NCI-H2081 (cell line): ENCODE measurements around the gene SHISA7.

Experiments used
- DNase-seq, 2 experiments: peaks; one replicate each; lab custom pipeline; 2025; lab: John Stamatoyannopoulos, UW

Gene SHISA7

GRCh38 chr19:55443045-55443823 lies at the start of gene SHISA7:
TSS of gene SHISA7 (minus strand) at chr19:55443300. CDS start at chr19:55442863, 437 bp downstream.
- no peak for DNase-seq

GRCh38 chr19:55492362-55492944 lies 49.4 kb upstream of the SHISA7 start:
- DNase-seq = peak; percentile 25 to 71

DNA sequence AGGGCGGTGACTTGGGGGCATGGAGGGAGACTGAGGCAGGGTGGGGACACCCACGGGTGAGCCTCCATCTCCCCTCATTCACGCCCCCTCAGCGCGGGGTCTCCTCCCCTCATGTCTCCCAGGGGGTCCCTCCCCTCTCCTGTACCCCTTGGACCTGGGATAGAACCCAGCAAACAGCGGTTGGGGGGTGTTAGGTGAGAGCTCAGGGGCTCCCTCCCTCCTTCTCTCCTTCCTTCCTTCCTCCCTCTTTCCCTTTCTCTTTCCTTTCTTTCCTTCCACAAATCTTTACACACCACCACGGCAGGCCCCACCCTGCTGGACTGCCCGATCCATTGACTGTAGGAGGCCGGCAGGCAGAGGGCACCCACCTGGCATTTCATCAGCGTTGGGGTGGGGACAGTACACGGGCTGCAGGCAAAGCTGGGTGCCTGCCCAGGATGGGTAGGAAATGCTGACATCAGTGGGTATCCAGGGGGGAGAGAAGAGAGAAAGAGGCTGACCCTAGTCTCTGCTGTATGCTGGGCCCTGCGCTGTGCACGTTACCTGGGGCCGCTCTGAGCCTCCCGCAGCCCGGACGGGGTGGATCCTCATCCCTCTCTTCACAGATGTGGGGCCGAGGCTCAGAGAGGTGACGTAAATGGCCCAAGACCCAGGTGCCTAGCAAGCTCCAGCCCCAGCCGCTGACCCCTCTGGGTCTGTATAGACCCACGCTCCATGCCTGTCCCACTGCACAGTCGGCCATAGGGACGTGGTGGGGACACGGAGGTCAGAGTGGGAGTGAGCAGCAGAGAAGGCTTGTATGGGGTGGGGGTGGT lies 48.7 kb upstream of the SHISA7 start:
- DNase-seq = no peak

DNA sequence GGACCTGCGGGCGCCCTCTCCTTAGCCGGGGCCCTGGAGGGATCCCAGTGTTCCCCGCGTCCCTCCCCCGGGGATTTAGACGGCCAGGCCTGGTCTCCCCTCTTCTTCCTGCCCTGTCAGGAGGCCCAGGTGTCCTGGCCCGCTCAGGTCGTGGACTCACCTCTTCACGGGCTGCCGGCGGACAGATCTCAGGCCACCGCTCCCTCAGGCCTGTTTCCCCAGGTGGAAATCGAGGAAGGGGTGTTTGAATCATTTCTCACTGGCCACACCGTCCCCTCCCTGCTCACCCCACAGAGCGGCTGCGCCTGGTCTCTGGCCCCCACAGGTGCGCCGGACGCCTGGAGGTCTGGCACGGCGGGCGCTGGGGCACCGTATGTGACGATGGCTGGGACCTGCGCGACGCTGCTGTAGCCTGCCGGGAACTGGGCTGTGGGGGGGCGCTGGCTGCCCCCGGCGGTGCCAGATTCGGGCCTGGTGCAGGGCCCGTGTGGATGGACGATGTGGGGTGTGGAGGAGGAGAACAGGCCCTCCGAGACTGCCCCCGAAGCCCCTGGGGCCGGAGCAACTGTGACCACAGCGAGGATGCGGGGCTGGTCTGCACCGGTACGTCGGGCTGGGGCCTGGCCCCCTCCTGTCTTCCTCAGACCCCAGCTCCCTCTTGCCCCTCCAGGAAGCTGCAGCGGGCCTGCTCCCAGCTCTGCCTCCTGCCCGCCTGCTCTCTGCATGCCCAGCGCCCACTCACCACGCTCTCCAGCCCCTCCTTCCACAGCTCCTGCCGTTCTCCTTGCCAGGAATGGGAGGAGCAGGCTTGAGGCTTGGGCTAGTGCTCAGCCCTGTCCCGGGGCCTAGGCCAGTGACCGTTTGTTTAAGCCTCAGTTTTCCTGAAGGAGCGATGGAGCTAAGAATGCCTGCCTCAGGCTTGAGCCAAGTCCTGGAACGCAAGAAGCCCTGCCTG lies 47.7 kb upstream of the SHISA7 start:
- DNase-seq = no peak

DNA sequence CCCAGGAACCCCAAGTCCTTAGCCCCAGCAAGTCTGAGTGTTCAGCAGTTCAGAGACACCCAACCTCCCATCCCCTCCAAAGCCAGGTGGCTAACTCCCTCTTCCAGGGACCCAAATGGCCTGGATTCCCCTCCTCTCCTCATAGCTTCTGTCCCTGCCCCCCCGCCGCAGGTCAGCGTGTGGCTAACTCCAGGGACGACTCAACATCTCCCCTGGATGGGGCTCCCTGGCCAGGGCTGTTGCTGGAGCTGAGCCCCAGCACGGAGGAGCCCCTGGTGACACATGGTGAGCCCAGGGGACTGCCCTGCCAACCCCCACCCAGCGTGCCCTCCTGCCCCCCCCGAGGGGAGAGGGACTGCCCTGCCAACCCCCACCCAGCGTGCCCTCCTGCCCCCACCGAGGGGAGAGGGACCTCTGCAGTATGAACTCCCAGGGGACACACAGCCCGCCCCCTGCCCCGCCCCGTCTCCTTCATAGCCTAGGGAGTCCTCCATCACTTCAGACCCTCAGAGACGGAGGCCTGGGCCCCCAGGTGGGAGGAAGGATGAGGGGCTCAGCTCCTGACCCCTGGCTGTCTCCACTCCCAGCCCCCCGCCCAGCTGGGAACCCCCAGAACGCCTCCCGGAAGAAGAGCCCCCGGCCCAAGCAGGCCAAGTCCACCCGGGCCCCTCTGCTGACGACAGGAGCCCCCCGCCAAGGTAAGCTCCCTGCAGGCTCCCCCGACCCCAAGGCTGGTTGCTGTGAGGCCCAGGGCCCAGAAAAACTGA lies 46.8 kb upstream of the SHISA7 start:
- no peak for DNase-seq

DNA sequence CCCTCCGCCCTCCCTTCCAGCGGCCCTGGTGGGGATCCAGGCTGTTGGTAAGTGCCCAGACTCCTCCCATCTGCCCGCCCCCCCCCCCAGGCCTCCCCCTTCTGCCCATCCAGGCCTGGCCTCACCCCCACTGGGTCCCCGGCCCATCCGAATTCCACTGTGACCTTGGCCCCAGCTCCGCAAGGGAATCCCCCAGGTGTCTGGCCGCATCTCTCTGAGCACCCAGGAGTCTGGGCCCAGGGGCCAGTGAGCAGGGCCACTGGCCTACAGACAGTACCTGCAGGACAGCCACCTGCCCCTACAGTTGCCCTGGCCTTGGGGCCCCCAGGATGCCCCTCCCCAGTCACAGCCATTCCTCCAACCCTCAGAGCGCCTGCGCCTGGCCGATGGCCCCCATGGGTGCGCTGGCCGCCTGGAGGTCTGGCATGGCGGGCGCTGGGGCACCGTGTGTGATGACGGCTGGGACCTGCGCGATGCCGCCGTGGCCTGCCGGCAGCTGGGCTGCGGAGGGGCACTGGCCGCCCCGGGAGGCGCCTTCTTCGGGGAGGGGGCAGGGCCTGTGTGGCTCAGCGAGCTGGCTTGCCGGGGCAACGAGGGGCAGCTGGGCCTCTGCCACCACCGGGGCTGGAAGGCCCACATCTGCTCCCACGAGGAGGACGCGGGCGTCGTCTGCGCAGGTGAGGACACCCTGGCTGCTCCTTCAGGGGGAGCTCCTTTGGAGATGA lies 46.0 kb upstream of the SHISA7 start:
- DNase-seq = no peak

DNA sequence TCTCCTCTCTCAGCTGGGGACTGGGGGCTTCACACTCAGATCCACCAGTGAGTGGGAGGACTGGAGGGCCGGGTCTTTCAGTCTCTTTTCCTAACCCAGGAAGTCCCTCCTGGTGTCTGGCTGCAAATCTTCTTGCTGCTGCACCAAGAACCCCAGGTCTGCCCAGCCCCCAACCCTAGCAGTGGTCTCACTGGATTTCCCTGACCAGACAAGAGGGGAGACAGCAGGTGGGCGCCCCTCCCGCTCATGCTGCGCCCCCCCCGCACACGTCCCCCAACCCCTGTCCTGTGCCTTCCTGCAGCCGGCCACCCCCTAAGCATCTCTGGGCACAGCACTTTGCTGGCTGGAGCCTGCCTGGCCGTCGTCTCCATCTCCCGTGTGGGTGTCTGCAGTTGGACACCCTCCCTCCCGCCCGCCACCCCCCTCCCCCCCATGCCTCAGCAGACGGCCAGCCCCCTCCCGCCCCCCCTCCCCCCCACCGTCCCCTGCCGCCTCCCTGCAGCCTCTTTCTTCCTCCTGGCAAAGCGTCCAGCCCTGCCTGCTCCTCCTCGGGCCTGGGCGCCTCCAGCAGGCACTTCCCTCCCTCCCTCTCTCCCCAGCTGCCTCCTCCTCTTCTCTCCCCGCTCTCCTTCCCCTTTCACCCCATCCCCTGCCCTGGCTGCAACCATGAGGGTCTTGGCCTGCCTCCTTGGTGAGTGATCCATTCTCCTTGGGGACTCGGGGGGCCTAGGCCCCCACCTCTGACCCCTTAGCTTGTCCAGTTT lies 45.0 kb upstream of the SHISA7 start, which contains the start of gene SSC5D:
Gene SSC5D (plus strand): TSS at position 513 of the 764 bp plus-strand sequence. CDS start 154 bp downstream, at position 667.
- DNase-seq = no peak

DNA sequence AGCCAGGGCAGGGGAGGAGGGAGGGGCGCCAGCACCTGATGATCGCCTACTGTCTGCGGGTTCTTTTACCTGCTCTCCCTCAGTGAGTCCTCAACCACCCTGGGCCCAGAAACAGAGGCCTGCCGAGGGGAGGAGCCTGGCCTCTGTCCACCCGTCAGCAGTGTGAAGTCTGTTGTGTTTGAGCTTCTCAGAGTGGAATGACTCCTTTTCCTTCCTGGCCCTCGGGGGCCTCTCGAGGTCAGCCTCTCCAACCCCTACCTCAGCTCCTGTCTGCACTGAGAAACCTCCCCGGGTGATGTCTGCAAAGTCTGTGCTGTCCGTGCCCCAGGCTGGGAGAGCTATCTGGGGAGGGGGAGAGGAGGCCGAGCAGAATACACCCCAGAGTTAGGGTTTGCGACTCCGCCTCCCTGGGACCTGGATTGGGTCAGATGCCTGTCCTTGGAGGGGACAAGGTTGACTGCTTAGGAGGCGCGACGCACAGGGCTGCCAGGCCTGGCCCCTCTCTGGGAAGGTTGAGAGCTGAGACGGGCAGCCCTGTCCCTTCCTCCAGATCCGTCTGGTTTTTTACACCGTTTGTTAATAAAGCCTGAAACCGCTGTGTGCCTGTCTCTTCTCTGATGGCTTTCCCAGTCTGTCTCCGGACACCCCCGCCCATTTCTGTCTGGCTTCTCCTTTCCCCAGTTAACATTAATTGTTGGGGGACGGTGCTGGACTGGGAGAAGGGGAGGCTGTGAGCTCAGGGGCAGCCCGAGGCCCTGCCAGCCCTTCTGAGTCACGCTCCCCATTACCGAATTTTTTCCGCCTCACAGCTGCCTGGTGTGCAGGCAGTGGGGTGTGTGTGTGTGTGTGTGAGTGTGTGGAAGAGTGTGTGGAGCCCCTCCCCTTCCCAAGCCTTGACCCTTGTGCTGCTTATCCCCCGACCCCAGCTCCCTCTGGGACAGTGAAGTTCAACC lies 44.1 kb upstream of the SHISA7 start:
- DNase-seq = no peak

DNA sequence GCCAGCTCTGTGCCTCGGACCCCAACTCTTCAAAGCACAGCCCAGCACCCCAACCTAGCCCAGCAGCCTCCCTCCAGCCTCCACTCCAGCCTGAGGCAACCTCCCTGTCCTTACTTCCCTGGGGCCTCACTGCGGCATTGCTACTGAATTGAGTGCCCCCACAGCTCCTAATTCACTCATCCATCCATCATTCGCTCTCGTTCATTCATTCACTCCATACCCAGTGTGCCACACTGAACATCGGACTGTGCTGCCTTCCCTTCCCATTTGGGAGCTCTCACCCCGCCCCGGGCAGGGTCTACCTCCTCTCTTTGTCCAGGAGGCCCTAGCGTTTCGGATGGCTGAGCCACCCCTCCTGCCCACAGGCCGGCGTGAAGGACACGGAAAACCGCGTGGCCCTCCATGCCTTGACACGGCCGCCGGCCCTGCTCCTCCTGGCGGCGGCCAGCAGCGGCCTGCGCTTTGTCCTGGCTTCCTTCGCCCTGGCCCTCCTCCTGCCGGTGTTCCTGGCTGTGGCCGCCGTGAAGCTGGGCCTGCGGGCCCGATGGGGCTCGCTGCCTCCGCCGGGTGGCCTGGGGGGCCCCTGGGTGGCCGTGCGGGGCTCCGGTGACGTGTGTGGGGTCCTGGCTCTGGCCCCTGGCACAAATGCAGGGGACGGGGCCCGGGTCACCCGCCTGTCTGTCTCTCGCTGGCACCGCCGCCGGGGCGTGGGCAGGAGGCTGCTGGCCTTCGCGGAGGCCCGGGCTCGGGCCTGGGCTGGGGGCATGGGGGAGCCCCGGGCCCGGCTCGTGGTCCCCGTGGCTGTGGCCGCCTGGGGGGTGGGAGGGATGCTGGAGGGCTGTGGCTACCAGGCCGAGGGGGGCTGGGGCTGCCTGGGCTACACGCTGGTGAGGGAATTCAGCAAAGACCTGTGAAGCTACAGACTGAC lies 43.2 kb upstream of the SHISA7 start:
- DNase-seq = no peak

DNA sequence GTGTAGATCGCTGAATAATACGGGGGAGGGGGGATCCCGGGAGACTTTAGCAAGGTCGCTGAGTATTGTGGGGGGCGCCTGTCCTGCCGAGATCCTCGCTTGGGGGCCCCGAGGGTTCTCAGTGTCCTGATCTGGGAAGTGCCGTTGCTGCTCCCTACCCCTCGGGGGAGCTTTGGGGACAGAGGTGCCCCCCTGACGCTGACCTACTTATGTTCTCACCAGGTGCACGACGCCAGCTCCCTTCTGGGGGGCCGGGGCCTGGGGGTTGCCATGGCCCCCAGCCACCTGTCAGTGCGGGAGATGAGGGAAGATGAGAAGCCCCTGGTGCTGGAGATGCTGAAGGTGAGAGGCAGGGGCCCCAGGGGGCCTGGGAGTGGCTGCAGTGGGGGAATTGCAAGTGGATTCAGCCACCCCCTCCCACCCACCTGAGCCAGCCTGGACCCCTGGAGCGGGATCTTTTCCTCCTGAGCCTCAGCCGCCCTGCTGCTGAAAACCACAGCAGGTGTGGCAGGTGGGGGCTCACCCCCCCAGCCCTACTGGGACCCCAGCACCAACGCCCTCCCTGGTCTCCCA lies 42.4 kb upstream of the SHISA7 start:
- peak in 1 of 2 experiments; percentile 36 for DNase-seq

DNA sequence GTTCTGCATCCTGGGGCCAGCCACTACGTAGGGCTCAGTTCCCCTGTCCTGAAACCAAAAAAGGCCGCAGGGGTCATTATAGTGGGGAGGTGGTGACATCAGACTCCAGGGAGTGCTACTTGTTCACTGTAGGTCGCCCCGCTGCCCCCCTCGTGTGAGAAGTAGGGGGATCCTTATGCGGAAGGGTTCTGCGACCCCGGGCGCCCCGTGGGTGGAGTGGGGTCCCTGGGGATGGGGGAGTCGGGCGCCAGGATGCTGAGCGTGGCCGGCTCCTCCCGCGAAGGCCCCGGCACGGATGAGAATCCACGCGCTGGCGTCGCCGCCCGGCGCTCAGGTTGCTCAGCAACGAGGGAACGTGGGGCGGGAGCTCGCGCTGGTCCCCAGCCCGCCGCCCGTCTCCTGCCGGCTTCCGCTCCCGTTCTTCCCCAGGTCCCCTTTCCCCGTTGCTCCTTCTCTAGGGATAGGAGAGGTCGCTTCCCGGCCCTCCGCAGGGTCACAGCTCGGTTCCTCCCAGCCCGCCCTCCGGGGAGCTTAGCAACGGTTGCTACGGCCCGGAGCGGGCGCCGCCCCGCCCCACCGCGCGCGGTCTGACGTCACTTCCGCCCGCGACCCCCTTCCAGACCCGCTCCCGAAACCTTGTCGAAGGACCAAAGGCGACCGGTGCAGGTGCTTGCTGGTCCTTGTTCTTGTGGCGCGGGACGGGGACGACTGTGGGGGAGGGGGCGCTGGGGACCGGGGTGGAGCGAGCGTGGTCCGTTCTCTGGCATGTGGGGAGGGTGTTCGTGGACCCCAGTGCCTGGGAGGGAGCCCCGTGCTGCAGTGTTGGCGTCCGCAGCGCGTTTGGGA lies 41.7 kb upstream of the SHISA7 start, which contains the start of gene NAT14:
Gene NAT14 (plus strand): TSS at position 596 of the 846 bp plus-strand sequence. CDS start 521 bp downstream, outside the sequence.
- peak; percentile 63 to 70 for DNase-seq

- no peak for DNase-seq
Measured at GRCh38 chr19:55483706-55484592, 40.8 kb upstream of the SHISA7 start.

DNA sequence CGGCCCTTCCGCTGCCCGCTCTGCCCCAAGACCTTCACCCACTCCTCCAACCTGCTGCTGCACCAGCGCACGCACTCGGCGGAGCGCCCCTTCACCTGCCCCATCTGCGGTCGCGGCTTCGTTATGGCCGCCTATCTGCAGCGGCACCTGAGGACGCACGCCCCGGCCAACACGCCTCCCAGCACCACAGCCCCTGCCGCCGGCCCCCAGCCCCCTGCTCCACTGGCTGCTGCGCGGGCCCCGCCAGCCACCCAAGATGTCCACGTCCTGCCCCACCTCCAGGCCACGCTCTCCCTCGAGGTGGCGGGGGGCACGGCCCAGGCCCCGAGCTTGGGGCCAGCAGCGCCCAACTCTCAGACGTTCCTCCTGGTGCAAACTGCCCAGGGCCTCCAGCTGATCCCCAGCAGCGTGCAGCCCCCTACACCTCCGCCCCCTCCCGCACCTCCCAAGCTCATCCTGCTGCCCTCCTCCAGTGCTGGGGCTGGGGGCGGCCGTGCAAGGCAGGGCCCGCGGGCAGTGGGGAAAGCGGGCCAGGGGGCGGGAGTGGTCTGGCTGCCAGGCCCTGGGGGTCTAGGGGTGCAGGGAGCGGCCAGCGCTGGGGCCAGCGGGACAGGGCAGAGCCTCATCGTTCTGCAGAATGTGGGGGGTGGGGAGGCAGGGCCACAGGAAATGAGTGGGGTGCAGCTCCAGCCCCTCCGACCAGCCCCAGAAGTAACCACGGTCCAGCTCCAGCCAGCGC lies 40.0 kb upstream of the SHISA7 start:
- no peak for DNase-seq
